H1 (cell line): ENCODE measurements around the gene OR6K6. TPM values are rescaled to one million over a fixed set of nuclear protein-coding genes. Genes with fewer than 3 reads are reported as not detected.

Source experiments
- ATF3 ChIP-seq: IDR thresholded peaks from 2 replicates; pipeline ENCODE4 v1.6.1; 2011; ENCODE audit warnings: low read depth, mild to moderate bottlenecking, low read length; ENCODE audit not compliant: insufficient read depth
- CHD7 ChIP-seq: fragments of 300-600 bp; sonication (generic); IDR thresholded peaks from 2 replicates; pipeline ENCODE4 v1.7.1; 2012; ENCODE audit warnings: low read length, moderate library complexity, mild to moderate bottlenecking, inconsistent platforms; ENCODE audit not compliant: insufficient replicate concordance
- EP300 ChIP-seq, 2 experiments: IDR thresholded peaks; 1 replicate in 1 of 2; 2 replicates in 1 of 2; pipeline ENCODE4 v1.6.1; 2011 to 2012; ENCODE audit warnings: low read depth in 2 of 2, low read length in 2 of 2, mild to moderate bottlenecking in 2 of 2, borderline replicate concordance in 1 of 2, inconsistent platforms in 1 of 2, moderate library complexity in 1 of 2
- MAFK ChIP-seq: IDR thresholded peaks from 2 replicates; pipeline ENCODE4 v1.6.1; 2012; ENCODE audit warnings: low read depth, mild to moderate bottlenecking, improper control_type of control experiment, low read length
- RNF2 ChIP-seq: fragments of 200-900, 300-1000 bp; sonication (generic); IDR thresholded peaks from 2 replicates; pipeline ENCODE4 v1.7.1; 2016; ENCODE audit warnings: borderline replicate concordance, low read depth, mild to moderate bottlenecking, antibody characterized with exemption, low read length; ENCODE audit not compliant: poor library complexity, severe bottlenecking; ENCODE audit errors: missing control alignments
- SIRT6 ChIP-seq: IDR thresholded peaks from one replicate; pipeline ENCODE4 v1.7.1; 2012; ENCODE audit warnings: low read length, inconsistent platforms
- TBP ChIP-seq: IDR thresholded peaks from 2 replicates; pipeline ENCODE4 v1.6.1; 2011; ENCODE audit warnings: low read depth, low read length, improper control_type of control experiment
- USF2 ChIP-seq: IDR thresholded peaks from 2 replicates; pipeline ENCODE4 v1.6.1; 2011; ENCODE audit warnings: low read length, improper control_type of control experiment
- polyA plus RNA-seq, 7 experiments: library from polyadenylated mRNA; depleted of rRNA in 3 of 7; stranded (reverse) in 5 of 7; unstranded in 2 of 7; fragments of >200 nt in 5 of 7; fragments of 200-250 nt in 2 of 7; gene quantifications; 1 replicate in 5 of 7; 2 replicates in 1 of 7; 4 replicates in 1 of 7; pipeline versions ENCODE4 v1.2.1 to v1.2.3, GENCODE V29; 2011 to 2013; ENCODE audit warnings: missing spikeins in 2 of 7, mixed read lengths in 2 of 7
- total RNA-seq: library from RNA; stranded (reverse); fragmentation: NEBNext Ultra II Directional; extraction: Animal tissue kit (Norgen Biotek cat#: 25700); gene quantifications from 2 replicates; pipeline ENCODE4 v1.2.1, GENCODE V29; 2021

Gene OR6K6
- total and polyA plus RNA-seq, 2 of the 8 experiments (the other 6 are each of a cell fraction or from before 2014, with no cell fraction given), result not detected

GRCh38 chr1:158728510-158729225 lies 25.9 kb upstream of the OR6K6 start (continued):
- TF ChIP-seq CHD7 (no peak), USF2 (no peak), MAFK (no peak), ATF3 (no peak), TBP (no peak), EP300 (IDR thresholded peaks at IDR 0.05; ENCODE audit: borderline replicate concordance in 1 of 2, low read depth in 2 of 2, low read length in 2 of 2) (no peak), RNF2 (no peak), SIRT6 (no peak)
